NCI-H2196 (cell line): ENCODE data around the gene MRRF.

Experiments
- DNase-seq: peaks from one replicate; lab custom pipeline; 2025; ENCODE audit not compliant: unreplicated experiment; lab: John Stamatoyannopoulos, UW

The MRRF gene

DNA sequence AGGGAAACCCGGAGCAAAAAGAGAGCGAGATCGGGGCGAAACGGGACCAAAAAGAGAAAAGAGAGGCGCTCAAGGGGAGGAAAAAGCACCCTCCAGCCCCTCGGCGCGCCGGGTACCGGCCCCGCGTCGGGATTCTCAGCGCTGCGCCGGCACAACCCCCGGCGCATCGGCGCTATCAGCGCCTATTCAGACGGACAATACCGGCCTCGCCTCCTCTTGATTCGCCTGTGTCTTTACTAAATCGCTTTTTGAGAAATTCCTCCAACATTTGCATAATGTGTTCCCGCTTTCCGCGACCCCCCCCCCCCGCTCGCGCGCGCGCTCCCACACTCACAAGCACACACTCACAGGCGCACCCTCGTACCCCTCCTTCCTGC is 36.5 kb upstream of the MRRF start:
- no peak for DNase-seq

DNA sequence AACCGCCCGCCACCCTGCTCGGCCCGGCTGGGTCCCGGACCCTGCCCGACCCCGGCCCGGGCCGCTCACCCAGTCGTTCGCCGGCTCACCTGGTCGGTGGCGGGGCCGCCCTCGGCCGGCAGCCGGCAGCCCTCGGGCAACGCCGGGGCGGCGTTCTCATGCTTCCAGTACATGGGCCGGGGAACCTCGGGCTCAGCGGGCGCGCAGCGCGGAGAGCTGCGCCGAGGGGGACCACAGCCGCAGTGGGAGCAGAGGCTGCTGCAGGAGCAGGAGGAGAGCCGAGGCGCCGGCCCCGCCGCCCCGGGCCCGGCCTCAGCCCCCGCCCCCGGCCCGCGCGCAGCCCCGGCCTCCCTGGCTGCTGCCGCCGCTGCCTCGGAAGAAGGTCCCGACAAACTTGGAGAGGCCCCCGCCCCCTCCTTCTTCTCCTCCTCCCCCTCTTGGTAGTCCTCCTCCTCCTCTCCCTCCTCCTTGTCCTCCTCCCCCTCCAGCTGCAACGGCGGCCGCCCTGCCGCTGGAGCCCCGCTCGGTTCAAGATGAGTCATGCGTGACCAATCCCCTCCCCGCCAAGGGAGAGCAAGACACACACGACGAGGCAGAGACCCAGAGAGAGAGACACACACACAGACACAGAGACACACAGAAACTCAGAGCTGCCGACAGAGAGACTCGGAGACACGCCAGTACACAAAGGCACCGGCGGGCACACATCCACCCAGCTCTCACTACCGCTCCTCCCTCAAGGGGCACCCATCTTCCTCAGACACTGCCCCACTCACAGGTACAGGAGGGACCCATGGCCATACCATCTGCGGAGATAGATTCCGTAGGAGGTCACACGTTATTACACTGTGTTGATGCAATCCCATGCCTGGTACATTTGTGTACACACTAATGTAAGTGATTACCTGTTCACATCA is 35.9 kb upstream of the MRRF start, which contains the start of gene LHX6:
LHX6 (minus strand) TSS at position 390 of the 917 bp plus-strand sequence; CDS start at position 173, 217 bp downstream.
- peak; percentile 14 for DNase-seq

DNA sequence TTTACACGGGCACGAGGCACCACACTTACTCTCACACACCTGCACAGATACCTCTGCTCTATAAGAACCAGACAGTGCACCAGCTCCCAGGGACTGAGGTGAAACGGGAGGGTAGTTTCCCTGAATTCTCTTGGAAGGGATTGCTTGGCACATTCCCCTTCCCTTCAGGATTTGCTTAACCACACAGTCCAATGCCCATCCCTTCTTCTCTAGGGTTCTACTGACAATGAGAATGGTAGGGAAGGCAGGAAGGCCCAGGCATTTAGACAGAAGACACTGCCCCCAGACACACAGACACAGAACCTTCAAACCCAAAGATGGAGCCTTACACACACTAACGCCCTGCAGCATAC is 35.2 kb upstream of the MRRF start:
- no peak for DNase-seq

DNA sequence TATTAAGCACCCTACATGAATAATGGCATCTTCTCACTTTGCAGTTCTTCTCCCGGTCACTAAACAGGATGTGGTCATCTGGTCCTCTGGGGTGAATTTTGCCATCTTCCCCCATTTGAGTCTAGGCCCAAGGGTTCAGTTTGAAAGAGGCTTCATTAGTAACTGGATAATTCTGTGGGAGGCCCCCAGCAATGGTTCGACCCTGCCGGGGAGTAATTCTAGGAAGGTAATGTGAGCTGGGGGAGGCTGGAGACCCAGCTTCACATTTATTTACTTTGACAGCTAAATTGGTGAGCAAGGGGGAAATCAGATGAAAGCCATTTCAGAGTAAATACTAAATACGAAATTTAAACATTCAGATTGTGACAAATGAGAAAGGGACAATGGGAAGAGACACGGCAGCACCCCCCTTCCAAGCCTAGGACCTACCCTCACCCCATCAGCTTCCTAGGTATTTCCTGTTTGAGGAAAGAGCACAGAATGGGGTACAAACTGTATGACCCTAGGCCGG is 31.8 kb upstream of the MRRF start:
- DNase-seq: no peak

DNA sequence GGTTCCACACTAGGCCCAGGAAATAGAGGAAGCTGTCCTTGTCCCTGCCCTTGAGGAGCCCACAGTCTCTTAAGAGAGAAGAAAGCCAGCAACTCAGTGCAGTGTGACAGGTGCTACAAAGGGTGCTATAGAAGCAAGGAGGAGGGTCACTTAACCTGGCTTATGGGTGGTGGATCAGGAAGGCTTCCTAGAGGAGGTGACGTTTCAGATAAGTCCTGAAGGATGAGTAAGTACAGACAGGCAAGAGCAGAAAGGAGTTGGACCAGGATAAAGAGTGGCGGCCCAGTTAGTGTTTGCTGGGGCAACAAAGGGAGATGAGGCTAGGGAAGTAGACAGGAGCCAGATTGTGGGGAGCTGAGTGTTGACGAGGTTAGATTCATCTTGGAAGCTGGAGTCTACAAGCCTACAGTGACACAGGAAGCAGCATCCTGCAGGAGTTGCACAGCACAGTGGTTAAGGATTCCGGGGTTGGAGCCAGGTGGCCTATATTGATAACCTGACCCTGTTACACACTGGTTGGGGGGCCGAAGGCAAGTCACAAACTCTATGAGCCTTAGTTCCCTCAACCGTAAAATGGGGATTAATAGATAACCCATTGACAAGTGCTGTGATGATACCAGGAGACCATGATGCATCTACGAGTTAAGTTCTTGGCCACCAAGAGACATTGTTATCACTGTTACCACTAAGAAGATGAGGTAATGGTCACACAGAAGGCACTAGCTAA is 30.5 kb upstream of the MRRF start:
- no peak for DNase-seq

DNA sequence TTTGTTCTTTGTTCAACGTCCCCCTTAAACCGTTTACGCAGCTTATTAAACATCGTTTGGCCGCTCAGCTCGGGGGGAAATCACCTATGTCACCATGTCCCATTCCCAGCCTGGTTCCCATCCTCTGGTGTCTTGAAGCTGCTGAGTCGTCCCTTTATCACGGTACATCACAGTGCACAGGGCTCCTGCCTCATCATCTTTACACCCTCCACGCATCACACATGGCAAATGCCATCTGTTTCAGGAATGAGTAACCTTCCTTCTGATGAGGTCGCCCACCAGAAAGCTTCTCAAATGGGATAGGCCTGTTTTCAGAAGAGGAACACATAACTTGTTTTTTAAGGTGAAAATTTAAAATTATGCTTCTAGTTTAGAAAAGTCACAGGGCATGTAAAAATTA is 28.0 kb upstream of the MRRF start:
- DNase-seq: no peak

DNA sequence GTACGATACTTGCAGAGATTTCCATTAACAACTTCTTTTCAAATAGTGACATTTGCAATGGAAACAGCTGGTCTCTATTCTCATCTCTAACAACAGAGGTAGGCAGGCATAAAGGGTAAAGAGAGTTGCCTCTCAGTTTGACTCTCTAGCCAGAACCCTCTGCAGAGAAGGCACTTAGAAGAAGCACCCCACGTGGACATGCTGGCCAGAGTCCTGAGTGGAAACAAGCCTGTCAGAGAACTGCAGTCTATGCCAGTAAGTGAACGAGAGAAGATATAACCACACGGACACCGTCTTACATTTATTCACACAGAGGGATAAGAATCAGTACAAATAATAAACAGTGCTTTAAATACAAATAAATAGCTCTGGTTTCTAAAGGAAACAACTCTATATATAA is 25.0 kb upstream of the MRRF start:
- no peak for DNase-seq

DNA sequence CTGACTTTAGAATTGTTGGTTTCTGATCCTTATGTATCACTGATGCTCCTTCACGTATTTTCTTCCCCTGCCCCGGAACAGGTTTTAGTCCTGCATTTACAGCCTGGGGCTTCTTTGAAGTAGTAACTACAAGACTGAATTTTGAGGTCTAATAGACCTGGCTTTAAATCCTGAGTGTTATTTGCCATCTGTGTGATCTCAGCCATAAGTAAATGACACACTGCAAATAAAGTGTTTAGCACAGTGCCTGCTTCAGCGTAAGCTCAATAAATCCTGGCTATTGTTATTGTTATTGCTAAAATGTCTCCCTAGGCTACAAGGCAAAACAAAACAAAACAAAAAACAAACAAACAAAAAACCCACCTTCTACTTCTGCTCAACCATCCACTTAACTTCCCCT is 20.3 kb upstream of the MRRF start:
- DNase-seq: no peak

DNA sequence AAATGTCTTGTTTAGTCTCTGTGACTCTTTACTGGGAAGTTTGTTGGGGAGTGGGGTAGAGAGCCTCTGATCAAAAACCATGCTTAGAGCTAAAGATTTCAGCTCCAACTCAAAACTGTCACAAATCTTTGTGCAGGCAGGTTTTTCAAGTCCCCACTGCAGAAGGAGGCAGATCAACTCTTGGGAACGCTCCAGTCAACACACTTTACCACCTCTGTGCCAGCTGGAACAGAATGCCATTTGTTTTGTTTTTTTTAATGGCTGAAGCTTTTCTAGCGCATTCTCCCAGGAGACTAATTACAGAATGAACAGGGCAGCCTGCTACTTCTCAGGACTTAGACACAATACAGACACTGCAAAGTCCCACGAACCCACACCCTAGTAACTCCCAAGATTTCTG is 18.0 kb upstream of the MRRF start:
- no peak for DNase-seq

DNA sequence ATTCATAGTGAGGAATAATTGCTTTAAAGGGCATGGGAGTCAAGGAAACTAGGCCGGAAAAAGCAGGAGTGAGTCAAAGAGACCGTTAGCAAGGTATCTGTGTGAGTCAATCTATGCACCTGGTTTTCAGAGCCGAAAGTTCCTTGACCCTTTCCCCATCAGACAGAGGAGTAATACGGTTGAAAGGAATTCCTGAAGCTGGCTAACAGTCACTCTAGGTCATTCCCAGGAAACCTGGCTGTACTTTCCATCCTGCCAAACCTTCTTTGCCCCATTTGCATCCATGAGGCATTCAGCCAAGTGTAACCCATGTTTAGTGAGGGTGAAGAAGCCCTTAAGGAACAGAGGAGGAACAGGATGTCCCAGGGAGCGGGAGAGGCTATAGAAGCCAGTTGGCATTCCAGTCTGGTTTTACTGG is 16.2 kb upstream of the MRRF start:
- DNase-seq: no peak

DNA sequence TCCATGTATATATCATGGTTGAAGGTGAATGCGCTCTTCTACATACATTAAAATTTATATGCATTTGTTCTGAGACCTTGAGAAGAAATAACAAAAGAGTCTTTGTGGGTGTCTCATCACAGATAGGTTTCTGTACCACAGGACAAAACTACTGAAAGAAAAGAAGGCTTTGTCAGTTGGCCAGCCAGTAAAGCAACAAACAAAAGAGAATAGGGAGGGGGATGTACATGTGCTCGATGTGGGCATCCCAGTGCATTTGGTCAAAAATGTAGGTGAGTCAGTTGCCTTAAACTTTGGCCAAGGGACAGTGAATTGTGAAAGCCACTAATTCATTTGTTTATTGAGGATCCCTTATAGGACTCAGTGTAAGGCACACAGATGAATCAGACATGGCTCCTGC is 13.3 kb upstream of the MRRF start:
- DNase-seq: no peak

DNA sequence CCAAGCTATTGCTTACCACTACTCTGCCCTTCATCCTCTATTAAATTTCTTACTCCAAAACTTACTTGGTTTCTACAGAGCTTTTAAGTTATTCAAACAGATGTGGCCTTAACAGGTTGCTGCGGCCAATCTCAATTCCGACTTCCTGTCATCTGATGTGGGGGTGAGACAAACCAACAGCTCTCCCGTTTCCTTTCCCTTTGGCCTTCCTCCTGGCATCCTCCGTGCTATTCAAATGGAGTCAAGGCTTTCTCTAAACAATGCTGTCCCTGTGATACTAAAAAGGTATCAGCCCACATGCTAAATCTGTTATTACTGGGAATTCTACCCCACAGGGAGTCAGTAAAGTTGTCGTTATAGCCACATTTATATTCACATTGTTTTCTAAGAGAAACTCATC is 11.9 kb upstream of the MRRF start:
- no peak for DNase-seq

DNA sequence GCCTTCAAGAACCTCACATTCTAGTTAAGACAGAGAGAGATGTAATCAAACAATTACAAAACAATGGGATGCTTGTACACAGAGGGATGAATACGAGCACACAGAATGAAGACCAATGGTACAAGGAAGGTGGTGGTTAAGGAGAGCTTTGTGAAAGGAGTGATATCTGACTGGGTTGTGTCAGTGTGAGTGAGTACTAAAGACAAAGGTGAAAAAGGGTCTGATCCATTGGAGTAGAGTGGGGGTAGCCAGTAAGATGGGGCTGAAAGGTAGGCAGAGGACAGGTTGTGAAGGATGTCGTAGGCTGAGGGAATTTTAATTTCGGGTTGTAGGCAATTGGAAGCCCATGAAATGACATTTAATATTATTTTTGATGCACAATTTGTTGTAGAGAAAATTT is 9.9 kb upstream of the MRRF start:
- no peak for DNase-seq

DNA sequence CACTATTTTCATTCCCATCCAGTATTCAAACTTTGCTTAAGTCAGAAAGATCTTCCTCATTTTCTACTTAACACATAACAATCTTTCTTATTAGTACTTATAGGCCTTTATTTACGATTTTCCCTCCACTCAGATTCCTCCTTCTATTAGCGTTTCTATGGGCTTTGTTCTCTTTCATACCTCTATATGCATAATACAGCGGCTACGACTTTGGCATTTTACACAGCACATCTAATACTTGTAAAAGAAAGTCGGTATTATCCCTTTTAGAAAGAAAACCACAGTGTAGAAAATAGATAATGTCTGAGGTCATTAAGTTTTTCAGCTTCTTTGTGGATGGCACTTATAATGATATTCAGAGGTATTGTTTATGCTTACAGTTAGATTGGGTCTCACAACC is 8.5 kb upstream of the MRRF start:
- DNase-seq: no peak

DNA sequence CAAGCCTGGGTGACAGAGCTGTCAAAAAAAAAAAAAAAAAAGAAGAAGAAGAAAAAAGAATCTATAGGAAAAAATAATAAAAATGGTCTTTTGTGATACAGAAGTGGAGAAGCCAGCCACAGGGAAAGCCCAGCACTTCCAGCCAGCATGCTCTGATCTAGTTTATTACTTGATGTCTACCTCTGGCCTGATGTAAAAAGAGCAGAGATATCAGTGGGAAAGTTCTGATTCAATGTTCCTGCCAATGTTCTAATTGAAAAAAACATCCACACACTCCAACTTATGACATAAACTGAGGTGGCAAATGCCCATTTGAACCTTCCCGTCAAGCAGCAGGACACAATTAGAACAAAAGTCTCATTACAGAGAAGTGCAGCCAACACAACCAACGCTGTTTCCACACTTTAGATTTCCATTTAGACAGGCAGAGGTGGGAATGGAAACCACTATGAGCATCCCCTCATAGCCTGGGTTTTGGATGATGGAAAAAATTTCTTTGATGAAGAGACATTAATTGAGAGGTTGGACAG is 5.7 kb upstream of the MRRF start:
- no peak for DNase-seq

DNA sequence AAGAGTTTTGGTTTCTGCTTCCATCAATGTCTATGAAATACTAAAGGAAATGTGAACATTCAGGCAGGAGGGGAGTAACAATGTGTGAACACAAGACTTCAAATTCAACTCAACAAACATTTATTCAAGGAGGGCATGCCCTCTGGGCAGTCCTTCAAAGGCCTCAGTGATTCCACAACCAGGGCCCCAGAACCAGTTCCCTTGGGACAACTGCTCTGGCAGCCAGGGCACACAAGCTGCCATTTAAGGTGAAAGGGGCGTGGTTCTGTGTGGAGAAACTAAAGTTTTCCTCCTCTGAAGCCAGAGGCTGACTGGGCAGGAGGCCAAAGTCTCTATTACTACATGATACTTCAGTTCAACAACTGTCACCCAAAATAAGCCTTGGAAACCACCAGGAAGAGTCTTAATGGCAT is 3.2 kb upstream of the MRRF start:
- DNase-seq: peak; percentile 47

DNA sequence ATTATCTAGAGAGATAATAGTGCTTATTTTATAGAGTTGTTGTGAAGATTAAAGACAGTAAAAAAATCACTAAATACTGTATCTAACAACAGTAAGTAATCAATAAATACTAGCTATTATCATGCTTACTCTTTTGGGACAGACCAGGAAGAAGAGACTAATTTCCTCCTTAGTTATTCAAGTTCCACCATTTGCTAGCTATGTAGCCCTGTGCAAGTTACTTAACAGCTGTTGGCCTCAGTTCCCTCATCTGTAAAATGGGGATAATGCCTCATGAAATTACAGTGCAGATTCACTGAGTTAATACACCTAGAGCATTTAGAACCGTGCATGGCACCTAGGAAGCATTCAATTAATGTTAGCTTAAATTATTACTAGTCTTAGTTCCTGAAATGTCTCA is 2.6 kb upstream of the MRRF start:
- no peak for DNase-seq

DNA sequence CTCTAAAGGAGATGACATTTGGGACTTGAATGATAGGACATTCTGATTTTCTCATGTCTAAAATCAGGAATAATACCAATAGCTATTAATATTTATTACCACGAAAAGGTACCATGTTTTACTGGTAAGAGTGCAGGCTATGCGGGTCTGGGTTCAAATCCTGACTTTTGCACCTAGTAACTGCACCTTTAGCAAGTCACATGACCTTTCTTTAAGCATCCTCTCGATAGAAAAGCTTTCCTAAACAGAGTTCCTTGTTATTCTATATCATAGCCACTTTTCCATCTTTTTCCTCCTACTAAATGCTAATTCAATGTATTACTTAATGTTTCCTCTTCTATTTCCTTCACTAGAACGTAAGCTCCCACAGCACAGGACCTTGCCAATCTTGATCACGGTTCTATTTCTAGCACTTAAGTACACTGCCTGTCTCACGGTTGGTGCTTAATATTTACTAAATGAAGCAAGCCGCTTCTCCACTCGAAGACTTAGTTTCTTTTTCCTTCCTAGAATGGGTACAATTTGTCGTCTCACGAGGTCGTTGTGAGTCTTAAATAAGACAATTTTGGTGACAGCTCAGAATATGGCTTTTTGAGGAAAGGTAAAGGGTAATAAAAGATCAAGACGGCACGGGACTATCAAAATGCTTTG is 858 bp upstream of the MRRF start:
- no peak for DNase-seq

DNA sequence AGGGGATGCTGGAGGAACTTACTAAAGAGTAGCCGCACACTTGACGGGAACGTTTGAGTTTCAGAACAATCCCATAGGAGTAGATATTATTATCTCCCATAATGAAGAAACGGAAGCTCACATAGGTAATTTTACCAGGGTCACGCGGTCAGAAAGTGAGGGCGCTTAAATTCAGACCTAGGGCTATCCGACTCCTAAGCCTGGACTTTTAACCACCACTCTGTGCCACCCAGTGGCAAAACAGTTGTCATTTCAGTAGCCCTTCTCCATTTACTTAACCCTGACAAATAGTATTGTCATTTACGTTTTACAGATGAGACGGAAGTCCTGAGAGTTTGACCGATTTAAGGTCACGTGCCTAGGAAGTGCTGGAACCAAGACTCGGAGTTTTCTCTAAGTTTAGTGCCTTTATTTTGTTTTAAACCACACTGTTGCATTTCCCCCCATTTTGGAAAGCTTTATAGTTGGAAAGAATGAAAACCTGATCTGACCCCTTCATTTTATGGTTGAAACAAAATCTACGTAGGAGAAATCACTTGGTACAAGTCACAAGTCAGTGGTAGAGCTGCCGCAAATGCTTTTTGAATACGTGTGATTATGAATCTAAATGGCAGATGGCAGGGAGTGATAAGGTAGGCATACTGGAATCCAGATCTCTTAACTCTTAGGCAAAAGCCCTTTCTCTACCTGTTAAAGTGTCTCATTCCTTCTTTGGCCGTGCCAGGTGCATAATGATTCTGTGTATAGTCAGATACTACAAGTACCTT is 650 bp downstream of the MRRF start:
- DNase-seq: peak; percentile 52

DNA sequence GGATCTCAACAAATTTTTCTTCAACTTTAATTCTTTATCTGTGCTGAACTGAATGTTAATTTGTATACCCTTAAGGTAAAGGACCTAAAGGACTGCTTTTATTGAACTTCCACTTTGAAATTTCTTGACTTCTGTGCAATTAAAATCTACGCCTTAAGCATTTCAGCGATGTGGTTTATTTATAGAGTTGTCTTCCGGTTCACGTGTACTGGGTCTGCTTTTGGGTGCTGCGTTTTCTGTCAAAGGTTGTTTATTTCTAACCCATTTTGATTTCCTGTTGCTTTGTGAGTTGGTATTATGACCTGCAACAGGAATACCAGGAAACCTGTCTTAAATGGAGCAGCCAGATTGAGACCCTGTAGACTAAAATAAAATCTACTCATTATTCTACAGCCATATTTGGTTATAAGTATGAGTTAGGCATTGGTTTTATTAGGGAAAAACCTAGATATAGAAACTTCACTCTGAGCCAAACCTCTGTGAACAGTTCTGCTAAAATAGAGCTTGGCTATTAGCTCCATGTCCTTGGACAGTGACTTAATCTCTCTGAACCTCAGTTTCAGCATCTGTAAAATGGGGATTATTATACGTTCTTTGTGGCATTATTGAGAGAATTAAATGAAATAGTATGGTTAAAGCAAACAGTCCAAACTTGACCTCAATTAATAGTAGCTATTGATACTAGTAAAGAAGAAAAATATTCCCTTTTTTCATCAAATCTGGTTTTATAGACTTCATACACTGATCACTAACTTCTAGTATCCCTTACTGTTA is 3.5 kb downstream of the MRRF start:
- no peak for DNase-seq
